ENCODE results near the gene HCAR2. TPM values are rescaled to one million over a fixed set of nuclear protein-coding genes. Genes with fewer than 3 reads are reported as not detected.

The HCAR2 gene
- total RNA-seq, 1 donor from 2014 or later = not detected

- intact Hi-C loops (cut with micrococcal nuclease) = no loop called here
- TF ChIP-seq CTCF (IDR thresholded peaks at IDR 0.05) = no peak
- H3K4me3 Mint-ChIP-seq = no peak overlapping the region
- no peaks in the 10 kb centered on the region for H3K9me3 Mint-ChIP-seq
- H3K27ac Mint-ChIP-seq = no peak overlapping the region
- no peaks in the 10 kb centered on the region for H3K36me3 Mint-ChIP-seq (ENCODE audit: low read depth)
- POLR2A ChIA-PET = interaction anchor here (0.7 kb wide), 1 partner anchor 150 kb away, joined by 6 read pairs; no protein-coding TSS in a partner anchor
- ATAC-seq (ENCODE audit: low read depth) (no peak), DNase-seq (no peak)
- H3K4me1 Mint-ChIP-seq = no peaks in the 10 kb centered on the region
- CTCF ChIA-PET = no interaction called here
- no peaks in the 10 kb centered on the region for H3K27me3 Mint-ChIP-seq
These were observed 40.9 kb upstream of the HCAR2 start for GRCh38 chr12:122743895-122744525.

GRCh38 chr12:122740351-122740750 is 37.2 kb upstream of the HCAR2 start:
- intact Hi-C loops (cut with micrococcal nuclease) = no loop called here
- H3K4me1 Mint-ChIP-seq = no peaks in the 10 kb centered on the region
- DNase-seq (no peak), ATAC-seq (ENCODE audit: low read depth) (no peak)
- TF ChIP-seq CTCF (IDR thresholded peaks at IDR 0.05) = no peak
- no peak overlapping the region for H3K4me3 Mint-ChIP-seq
- no peak overlapping the region for H3K27ac Mint-ChIP-seq
- ChIA-PET CTCF (no interaction called here), POLR2A (interaction anchor here (0.8 kb wide), 1 partner anchor 473 kb away, joined by 3 read pairs; no protein-coding TSS in a partner anchor)
- H3K27me3 Mint-ChIP-seq = no peaks in the 10 kb centered on the region
- no peaks in the 10 kb centered on the region for H3K9me3 Mint-ChIP-seq
- H3K36me3 Mint-ChIP-seq (ENCODE audit: low read depth) = no peaks in the 10 kb centered on the region

- Mint-ChIP-seq H3K27ac (no peak overlapping the region), H3K4me3 (no peak overlapping the region), H3K4me1 (peaks cover 7% of the 10 kb centered on the region), H3K36me3 (ENCODE audit: low read depth) (no peaks in the 10 kb centered on the region), H3K27me3 (no peaks in the 10 kb centered on the region), H3K9me3 (no peaks in the 10 kb centered on the region)
- no peak for ATAC-seq (ENCODE audit: low read depth)
- CTCF ChIA-PET = no interaction called here
- DNase-seq = no peak
- POLR2A ChIA-PET = no interaction called here
- TF ChIP-seq CTCF (IDR thresholded peaks at IDR 0.05) = no peak
- intact Hi-C loops (cut with micrococcal nuclease) = no loop called here
These were observed 35.4 kb upstream of the HCAR2 start for GRCh38 chr12:122738571-122738970.

GRCh38 chr12:122732611-122733010 is 29.5 kb upstream of the HCAR2 start:
- Mint-ChIP-seq H3K27ac (peak overlapping the region; percentile 15), H3K4me3 (no peak overlapping the region), H3K36me3 (ENCODE audit: low read depth) (no peaks in the 10 kb centered on the region), H3K4me1 (peaks cover 26% of the 10 kb centered on the region), H3K27me3 (no peaks in the 10 kb centered on the region), H3K9me3 (no peaks in the 10 kb centered on the region)
- POLR2A ChIA-PET = no interaction called here
- CTCF ChIA-PET = no interaction called here
- TF ChIP-seq CTCF (IDR thresholded peaks at IDR 0.05) = no peak
- ATAC-seq (ENCODE audit: low read depth) (no peak), DNase-seq (no peak)
- intact Hi-C loops (cut with micrococcal nuclease) = loop anchor here (5.0 kb wide), 1 partner anchor 230 kb away; the partner anchor contains the start of gene ZCCHC8

- ChIA-PET CTCF (no interaction called here), POLR2A (no interaction called here)
- Mint-ChIP-seq H3K36me3 (ENCODE audit: low read depth) (no peaks in the 10 kb centered on the region), H3K4me3 (no peak overlapping the region), H3K4me1 (peaks cover 26% of the 10 kb centered on the region), H3K9me3 (no peaks in the 10 kb centered on the region), H3K27me3 (no peaks in the 10 kb centered on the region), H3K27ac (no peak overlapping the region)
- ATAC-seq (ENCODE audit: low read depth) = peak; percentile 56
- intact Hi-C loops (cut with micrococcal nuclease) = loop anchor here (5.0 kb wide), 1 partner anchor 230 kb away; the partner anchor contains the start of gene ZCCHC8
- TF ChIP-seq CTCF (IDR thresholded peaks at IDR 0.05) = no peak
- DNase-seq = no peak
These were observed 29.0 kb upstream of the HCAR2 start for GRCh38 chr12:122732170-122732569.
